ENCODE results near the gene SLC16A12. TPM values are rescaled to one million over a fixed set of nuclear protein-coding genes. Genes with fewer than 3 reads are reported as not detected.
"Not testable (repeated sequence)": the region's sequence is repeated elsewhere in the genome, so short reads cannot be mapped to it uniquely, and the experiment has no call there.

Gene SLC16A12
- total RNA-seq, 1 donor from 2014 or later, result not detected

DNA sequence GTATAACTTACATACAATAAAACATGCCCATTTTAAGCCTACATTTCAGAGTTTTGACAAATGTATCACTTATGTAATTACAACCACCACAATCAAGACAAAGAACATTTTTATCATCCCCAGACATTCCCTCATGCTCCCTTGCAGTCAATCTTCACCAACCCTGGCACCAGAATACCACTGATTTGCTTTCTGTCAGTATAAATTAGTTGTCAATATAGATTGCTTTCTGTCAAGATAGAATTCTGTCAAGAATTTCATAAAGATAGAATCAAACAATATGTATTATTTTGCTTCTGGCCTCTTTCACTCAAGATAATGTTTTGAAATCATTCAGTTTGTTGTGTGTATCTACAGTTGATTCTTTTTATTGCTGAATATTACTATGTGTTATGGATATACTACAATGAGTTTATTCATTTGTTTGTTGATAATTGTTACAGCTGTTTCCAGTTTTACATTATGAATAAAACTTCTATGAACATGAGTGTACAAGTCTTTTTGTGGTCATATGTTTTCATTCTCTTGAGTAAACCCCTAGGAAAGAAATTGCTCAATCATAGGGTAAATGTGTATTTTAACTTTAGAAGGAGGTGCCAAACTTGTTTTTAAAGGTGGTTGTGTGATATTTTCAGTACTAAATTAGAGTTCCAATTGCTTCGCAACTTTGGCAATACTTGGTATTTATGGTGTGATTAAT lies 64.1 kb downstream of the SLC16A12 start:
- no peak for DNase-seq (ENCODE audit: low read depth in 2 of 2)

DNA sequence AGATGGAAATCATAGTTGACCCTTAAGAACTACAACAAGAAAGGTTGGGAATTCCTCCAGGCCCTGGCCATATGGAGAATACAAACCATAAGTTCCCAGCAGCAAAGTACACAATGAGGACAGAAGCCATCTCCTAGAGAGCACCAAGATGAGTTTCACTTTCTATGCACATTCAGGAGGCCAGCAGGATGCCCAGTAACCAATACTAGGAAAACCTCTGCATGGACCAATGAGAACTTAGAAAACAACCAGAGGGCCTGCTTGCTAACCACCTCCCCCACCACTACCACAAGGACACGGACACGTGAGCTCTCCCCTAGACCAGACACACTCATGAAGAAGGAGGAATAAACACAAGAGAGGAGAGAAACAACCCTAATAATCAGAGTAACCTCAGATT lies 64.8 kb downstream of the SLC16A12 start:
- no peak for DNase-seq (ENCODE audit: low read depth in 2 of 2)

DNA sequence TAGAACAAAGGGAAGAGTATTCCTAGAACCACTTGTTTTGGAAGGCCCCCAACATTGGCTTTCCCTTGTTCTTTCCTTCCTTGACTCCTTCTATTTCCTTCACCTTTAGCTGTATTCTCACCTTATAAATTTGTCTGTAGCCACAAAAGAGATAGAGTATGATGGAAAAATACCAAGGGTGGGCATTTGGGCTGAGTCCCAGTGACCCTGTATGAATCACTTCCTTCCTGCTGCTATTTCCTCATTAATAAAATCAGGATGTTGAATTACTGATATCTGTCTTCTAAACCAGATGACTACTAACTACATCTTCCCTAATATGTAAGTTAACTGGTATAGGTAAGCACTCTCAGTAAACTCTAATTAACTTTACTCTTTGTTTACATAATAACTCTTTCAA lies 65.9 kb downstream of the SLC16A12 start:
- peak in 1 of 2 donors; percentile 7 for DNase-seq (ENCODE audit: low read depth in 2 of 2)

DNA sequence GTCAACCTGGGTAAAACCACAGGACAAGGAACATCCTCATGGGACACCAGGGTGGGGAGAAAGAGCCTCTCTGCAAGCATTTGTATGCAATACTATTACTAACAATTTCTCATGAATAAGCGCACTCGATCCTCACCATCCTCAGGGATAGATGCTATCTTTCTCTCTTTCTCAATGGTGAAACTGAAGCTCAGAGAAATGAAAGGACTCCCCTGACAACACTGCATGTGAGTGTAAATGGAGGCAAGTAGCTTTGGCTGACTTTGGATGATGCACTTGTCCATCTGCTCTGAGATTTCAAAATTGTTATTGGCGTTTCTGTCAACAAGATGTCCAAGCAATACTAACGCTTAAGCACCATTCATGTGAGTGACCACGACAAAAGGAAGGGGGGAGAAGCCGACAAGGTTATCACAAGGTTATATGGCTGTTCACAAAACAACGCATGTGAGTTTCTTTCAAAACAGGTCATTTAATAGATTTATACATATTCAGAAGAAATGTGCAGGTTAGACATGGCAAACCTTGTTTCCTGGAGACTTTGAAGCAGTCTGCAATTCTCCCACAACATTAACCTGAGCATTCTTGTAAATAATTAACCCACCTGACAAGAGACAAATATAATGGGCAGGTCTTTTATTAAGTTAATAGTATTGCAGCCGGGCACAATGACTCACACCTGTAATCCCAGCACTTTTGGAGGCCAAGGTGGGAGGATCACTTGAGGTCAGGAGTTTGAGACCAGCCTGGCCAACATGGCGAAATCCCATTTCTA lies 67.0 kb downstream of the SLC16A12 start:
- no peak for DNase-seq (ENCODE audit: low read depth in 2 of 2)

DNA sequence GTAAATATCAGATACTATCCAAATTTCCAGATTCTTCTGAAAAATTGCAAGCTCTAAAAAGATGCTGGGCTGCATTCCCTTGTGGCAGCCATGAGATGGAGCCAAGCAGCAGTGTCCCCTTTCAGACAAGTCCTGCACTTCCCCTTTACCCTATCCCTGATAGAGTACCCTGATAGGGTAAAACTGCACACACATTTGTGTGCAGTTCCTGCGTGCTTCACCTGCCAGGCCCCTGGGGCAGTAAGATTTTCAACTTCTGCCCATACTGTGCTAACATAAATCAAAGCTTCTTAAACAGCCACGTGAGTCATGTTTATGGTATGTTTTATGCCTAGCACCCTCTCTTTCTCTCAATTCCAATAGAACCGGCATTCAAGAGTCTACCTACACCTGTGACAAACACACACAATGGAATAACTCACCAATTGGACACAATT lies 68.8 kb downstream of the SLC16A12 start:
- peak in 1 of 2 donors; percentile 2 for DNase-seq (ENCODE audit: low read depth in 2 of 2)

DNA sequence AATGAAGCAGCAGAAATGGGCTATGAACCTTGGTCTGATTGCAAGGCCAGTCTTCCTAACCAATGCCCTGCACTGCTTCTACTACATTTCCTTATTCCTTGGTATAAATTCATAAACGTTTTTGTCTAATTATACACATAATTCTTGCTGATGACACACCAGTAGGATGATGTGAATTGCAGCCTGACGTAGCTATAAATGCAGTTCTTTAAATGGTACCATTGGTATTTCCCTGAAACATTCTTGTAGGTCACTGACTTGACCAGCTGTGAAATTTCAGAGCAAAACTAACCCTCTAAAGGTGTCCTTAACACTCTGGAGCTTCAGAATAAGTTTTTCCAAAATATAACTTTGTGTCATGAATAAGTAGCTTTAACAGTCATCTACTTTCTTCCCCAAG lies 70.2 kb downstream of the SLC16A12 start:
- no peak for DNase-seq (ENCODE audit: low read depth in 2 of 2)

DNA sequence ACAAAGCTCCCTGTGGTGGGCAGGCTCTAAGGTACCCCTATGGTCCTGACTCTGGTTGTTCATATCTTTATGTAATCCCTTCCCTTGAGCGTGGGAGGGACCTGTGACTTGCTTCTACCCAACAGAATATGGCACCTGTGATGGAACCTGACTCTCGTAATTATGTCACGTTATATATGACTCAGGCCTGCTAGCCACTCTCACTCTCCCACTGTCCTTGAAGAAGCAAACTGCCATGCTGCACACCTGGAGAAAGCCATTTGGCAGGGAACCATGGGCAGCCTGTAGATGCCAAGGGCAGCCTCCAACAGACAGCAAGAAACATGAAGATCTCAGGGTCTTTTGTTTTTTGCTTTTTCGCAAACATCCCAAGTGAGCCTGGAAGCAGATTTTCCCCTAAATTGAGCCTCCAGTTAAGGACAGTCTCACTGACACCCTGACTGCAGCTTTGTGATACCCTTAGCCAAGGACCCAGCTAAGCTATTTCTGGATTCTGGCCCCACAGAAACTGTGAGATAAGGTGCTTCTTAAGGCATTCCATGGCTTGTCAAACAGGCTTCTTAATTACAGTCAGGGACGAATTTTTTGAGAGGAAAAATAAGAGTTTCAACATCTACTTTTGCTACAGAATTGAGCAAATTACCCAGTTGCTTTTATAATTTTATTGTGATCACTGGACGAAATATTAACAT lies 71.4 kb downstream of the SLC16A12 start:
- no peak for DNase-seq (ENCODE audit: low read depth in 2 of 2)

DNA sequence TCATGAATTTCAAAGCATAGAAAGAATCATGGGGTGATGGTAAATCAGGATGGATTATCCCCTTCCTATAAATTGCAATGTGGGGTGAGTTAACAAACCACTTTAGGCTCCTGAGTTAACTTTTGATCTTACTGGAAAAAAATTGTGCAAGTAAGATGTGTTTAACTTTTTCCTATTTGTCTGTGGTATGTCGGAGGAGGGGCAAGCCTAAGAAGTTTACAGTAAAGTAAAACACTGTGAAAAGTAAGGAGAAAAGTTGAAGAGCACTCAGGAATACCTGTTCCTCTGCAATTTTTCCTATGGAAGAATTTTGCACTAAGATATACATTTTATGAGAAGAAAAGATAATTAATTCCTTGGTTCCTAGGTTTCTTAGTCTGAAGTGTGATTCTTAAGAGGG lies 76.6 kb downstream of the SLC16A12 start:
- DNase-seq (ENCODE audit: low read depth in 2 of 2), result no peak

DNA sequence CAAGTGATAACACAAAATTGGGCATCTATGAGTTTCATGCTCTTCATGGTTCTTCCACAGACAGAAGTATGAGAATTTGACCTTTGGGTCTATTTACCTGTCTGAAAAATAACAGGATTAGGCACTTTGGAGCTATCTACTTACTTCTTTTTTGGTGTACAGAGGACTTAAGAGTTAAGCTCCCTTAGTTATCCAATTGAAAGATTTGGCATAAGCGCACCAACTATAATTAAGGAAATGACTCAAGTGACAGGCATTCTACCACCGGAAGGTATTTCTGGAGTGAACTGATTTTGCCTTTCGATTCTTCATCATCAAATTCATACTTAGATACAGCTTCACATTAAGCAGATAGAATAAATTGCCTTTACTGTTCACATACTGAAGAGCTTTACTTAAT lies 77.1 kb downstream of the SLC16A12 start:
- peak; percentile 45 to 63 for DNase-seq (ENCODE audit: low read depth in 2 of 2)

DNA sequence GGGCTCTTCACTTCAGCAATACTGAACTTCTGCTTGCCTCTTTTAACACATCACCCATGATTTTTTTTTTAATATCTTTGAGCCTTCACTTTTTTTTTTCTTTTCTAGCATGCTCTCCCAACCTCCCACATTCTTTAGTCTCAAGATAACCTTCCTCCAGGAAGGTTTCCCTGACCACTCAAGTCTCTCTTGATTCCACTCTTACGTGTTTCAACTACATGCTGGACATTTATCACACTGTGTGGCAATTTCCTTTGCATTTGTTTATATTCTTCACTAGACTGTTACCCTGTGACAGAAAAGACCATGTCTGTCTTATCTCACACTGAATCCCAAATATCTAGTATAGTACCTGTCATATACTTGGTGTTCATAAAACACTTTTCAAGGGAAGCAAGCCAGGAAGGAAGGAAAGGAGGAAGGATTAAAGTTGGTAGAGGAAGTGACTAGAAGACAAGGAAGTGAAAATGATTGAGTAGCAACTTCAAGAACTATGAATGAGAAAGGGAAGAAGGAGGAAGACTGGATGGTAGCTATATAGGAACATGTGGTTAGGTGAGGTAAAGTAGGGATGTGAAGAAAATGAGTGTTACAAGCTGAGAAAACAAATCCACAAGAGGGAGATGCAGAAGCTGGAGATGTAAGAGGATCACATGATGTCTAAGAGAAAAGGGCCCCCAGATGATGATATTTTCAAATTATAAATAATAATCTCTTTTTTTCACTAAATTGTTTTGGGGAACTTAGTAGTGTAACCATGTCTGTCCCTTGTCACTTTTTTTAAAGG lies 80.6 kb downstream of the SLC16A12 start:
- no peak for DNase-seq (ENCODE audit: low read depth in 2 of 2)

DNA sequence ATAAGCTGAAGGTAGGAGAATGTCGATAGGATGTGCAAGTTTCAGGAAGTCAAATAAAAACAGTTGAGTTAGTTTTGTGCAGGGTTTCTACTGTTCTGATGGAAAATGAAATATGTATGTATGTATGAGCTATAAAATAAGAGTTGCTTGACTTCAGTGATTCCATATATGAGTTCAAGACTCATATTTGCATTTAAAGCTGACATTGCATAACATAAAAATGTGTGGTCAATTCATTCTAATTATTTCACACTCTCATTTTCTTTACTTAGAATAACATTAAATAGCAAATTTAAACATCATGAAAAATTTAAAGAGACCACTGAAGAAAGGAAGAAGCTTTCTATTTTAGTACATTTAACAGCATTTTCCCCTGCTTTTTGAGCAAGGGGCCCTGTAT lies 83.2 kb downstream of the SLC16A12 start:
- no peak for DNase-seq (ENCODE audit: low read depth in 2 of 2)

DNA sequence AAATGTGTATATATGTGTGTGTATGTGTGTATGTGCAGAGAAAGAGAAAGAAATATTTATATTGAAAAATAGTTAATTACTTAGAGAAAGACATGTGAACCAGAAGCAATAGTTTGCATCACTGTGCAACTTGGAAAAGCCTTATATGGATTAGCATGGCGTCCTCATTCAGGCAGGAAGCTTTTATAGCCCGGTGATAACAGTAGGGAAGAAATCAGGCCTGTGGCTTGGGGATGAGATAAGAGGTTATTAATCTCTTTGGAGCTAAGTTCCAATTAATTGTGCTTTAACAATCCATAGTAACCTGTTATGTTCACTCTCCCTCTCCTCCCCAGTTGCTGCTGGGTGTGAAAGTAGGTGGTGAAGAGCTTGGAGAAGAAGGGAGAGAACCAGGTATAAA lies 84.5 kb downstream of the SLC16A12 start:
- DNase-seq (ENCODE audit: low read depth in 2 of 2), result no peak

DNA sequence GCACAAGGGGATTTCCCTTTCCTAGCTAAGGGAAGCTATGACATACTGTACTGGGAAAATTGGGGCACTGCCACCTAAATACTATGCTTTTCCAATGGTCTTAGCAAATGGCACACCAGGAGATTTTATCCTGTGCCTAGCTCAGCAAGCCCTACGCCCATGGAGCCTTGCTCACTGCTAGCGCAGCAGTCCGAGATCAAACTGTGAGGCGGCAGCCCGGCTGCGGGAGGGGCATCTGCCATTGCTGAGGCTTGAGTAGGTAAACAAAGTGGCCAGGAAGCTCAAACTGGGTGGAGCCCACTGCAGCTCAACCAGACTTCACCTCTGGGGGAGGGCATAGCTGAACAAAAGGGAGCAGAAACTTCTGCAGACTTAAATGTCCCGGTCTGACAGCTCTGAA lies 90.6 kb downstream of the SLC16A12 start:
- DNase-seq (ENCODE audit: low read depth in 2 of 2), result not testable (repeated sequence)

DNA sequence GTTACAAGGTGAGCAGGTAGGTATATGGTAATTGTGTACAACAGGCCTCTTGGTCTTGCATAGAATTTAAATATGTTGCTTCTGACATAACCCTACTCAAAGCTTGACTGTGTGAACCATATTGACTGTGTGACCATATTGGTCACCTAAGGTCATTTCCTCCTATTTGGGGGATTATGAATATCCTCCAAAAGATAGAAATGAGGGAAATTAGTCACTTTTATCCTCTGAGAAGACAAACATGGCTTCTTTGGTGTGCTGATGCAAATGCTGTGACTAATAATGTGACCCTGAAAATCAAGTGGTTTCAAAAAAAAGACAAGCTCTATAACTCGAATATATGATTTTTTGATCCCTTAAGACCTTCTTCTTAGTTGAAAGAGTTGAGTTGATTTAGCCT lies 93.1 kb downstream of the SLC16A12 start:
- DNase-seq (ENCODE audit: low read depth in 2 of 2), result no peak

DNA sequence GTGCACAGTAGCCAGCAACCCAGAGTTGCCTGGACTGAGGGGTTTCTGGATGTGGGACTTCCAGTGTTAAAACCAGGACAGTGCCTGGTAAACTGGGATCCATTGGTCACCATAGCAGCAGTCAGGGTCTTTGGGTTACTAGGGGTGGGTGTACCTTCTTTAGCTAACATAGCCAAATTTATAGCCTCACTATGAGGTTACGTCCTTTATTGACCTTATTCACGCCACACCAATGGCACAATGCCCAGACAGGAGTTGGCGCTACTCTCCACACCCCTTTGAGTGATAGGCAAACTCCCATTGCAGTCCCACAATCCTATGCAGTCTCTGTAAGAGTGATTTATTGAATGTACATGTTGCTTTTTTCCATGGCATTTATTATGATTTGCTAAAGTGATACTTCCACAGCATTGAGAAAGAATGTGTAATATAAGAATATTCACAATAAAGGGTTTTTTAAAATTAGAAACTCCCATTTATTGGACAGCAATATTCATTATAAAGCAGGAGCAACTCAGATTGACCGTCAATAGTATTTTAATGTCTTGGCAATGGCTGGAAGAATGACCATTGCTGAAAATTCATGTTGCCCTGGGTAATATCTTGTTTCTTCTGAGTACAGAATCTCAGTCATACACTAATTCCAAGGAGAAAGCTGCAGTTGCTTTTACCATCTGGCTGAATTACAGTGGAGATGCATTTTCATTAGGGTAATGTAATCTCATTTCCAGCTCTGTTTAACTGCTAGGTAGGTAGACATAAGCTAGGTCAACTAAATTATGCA lies 95.0 kb downstream of the SLC16A12 start:
- no peak for DNase-seq (ENCODE audit: low read depth in 2 of 2)

DNA sequence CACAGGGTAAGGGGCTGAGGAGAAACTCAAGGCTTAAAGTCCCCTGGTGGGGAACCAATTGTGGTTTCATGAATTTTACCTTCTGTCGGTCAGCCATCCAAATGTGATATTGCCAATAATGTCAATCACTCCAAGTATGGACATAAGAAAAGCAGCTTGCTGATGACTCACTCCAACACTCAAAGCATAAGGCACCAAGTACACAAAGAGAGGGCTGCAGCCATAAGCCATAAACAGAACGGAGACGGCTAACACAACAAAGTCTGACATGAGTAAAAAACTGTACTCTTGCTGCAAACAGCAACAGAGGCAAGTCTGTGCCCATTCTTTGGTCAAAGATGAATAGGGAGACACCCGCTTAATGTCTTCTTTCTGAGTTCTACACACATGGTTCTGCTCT lies 96.9 kb downstream of the SLC16A12 start:
- no peak for DNase-seq (ENCODE audit: low read depth in 2 of 2)

DNA sequence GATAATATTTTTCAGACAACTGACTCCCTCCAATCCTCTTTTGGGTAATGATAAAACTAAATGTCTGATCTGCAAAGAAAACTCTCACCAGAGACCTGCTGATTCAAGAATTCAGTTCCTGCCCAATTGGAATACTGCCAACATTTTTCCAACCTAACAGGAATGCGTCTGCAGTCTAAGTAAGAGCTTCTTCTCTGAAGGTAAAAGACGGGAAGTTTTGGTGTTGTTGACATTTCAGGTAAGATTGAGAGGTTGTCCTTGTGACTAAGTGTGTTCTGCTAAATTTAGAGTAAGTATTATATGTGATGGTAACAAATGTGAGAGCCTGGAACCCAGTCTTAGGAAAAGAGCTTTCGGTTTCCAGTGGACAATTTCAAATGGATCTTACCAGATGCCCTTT lies 103.4 kb downstream of the SLC16A12 start:
- peak; percentile 12 to 53 for DNase-seq (ENCODE audit: low read depth in 2 of 2)

DNA sequence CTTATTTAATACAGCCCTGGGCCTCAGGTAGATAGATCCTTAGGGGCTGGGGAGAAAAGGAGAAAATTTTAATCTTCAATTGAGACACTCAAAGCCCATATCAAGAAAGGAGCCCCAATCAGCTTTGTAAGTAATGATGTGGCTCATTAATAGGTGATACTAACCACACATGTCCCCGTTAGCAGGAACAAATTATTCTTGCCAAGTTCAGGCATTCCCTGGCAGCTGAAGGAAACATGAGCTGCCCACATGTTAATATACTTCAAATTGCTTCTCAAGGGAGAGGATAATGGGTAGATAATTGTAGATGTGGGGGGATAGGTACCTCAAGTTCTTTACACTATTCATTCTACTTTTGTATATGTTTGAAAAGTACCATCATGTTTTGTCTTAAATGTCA lies 106.5 kb downstream of the SLC16A12 start:
- DNase-seq (ENCODE audit: low read depth in 2 of 2), result no peak

DNA sequence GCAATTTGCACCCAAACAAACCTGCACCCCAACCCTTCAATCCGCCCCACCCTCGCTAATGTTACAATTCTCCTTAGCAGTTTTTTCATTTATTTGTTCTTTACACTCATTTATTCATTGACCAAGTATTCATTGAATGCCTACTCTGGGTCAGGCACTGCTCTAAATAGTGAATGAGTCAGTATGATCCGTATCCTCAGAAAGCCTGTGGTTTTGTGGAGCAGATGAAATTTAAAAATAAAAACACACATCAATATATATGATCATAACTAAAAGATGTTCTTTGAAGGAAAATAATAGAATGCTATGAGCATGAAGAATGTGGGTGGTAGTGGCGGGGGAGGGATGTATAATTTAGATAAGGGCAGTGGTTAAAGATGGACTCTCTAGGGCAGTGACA lies 107.8 kb downstream of the SLC16A12 start:
- no peak for DNase-seq (ENCODE audit: low read depth in 2 of 2)

DNA sequence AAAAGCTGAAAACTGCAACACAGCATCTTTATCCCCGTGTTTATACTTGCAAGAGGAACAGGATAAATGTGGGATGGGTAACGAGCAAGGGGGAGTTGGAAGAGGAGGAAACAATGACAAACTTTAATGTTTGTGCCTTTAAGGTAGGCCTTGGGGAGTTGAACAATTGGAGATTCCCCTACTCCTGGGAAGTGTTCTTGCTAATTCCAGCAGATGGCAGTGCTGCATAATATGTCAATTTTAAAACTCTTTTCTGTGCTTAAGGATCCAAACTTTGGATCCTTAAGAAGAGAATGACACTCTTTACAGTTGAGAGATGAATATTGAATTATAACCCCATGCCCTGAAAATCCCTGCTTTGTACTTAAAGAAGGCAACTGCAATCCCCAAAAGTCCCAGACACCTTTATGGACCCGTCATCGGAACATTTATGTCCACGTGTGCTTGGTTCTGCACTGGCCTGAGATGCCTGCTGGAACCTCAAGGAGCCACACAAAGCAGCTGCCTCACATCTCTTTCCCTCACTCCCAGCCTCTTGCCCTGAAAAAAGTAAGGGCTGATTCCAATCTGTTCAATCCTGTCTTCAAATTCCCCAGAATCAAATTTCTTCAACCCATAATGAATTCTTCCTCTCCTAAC lies 109.0 kb downstream of the SLC16A12 start:
- DNase-seq (ENCODE audit: low read depth in 2 of 2), result peak; percentile 39 to 59
